Caco-2 (cell line): Measurements from ENCODE around the gene RPL37A. TPM values are rescaled to one million over a fixed set of nuclear protein-coding genes. Genes with fewer than 3 reads are reported as not detected.

Experiments used
- BruUV-seq: library from RNA; stranded (reverse); fragments of 400-500 nt; replicated peaks from 2 replicates; lab custom pipeline; 2021; lab: Mats Ljungman, UMichigan
- CTCF ChIA-PET: fragments of 300-600 bp; sonication (Branson Sonifier 250); formaldehyde crosslinking; loops from one replicate; lab custom pipeline; 2022; ENCODE audit warnings: antibody characterized with exemption; lab: Charles Lee
- POLR2A ChIA-PET: fragments of 300-600 bp; sonication (Branson Sonifier 250); formaldehyde crosslinking; loops from one replicate; lab custom pipeline; 2022; ENCODE audit warnings: antibody characterized with exemption; lab: Charles Lee
- DNase-seq, 2 experiments: peaks; one replicate each; pipeline versions ENCODE4 v3.0.0 to v3.0.0-alpha.2; 2020 to 2022
- H3K27me3 ChIP-seq: replicated peaks from 2 replicates; pipeline ENCODE4 v1.6.0; 2011; ENCODE audit warnings: low read length; ENCODE audit not compliant: control insufficient read depth, insufficient read depth
- H3K36me3 ChIP-seq: 2 replicates; pipeline ENCODE4 v1.5.1; 2011; ENCODE audit warnings: low read length; ENCODE audit not compliant: control insufficient read depth, insufficient read depth
- H3K4me1 ChIP-seq: fragments of 250-450 bp; sonication (Bioruptor Pico); 2 replicates; pipeline ENCODE4 v1.5.1; 2020; ENCODE audit warnings: mild to moderate bottlenecking
- H3K4me3 ChIP-seq: 2 replicates; pipeline ENCODE4 v1.5.1; 2011; ENCODE audit warnings: low read depth, mild to moderate bottlenecking, control low read depth, low read length
- H3K9me3 ChIP-seq: fragments of 250-450 bp; sonication (Bioruptor Pico); 2 replicates; pipeline ENCODE4 v1.5.1; 2020; ENCODE audit warnings: mild to moderate bottlenecking, moderate library complexity
- H3K27ac Mint-ChIP-seq: one replicate; pipeline ENCODE4 v1.8.0; 2022; ENCODE audit warnings: mixed read lengths; ENCODE audit not compliant: unreplicated experiment
- H3K27me3 Mint-ChIP-seq: one replicate; pipeline ENCODE4 v1.8.0; 2022; ENCODE audit warnings: mixed read lengths; ENCODE audit not compliant: insufficient read depth, unreplicated experiment
- H3K36me3 Mint-ChIP-seq: one replicate; pipeline ENCODE4 v1.8.0; 2022; ENCODE audit warnings: mild to moderate bottlenecking, mixed read lengths; ENCODE audit not compliant: insufficient read depth, unreplicated experiment
- H3K4me1 Mint-ChIP-seq: one replicate; pipeline ENCODE4 v1.8.0; 2022; ENCODE audit warnings: low read depth, mixed read lengths; ENCODE audit not compliant: unreplicated experiment
- H3K4me3 Mint-ChIP-seq: one replicate; pipeline ENCODE4 v1.8.0; 2022; ENCODE audit warnings: mild to moderate bottlenecking, moderate library complexity, mixed read lengths; ENCODE audit not compliant: unreplicated experiment
- H3K9me3 Mint-ChIP-seq: one replicate; pipeline ENCODE4 v1.8.0; 2022; ENCODE audit warnings: mixed read lengths; ENCODE audit not compliant: unreplicated experiment
- CTCF ChIP-seq, 2 experiments: fragments of 200-600 bp in 1 of 2; IDR thresholded peaks; 1 replicate in 1 of 2; 2 replicates in 1 of 2; pipeline versions ENCODE4 v1.5.1 to v1.8.0; 2011 to 2022; ENCODE audit warnings: antibody characterized with exemption in 1 of 2, control low read depth in 1 of 2, inconsistent platforms in 1 of 2, low read depth in 1 of 2, low read length in 1 of 2, mild to moderate bottlenecking in 1 of 2, moderate library complexity in 1 of 2; ENCODE audit not compliant: insufficient read depth in 1 of 2, severe bottlenecking in 1 of 2, unreplicated experiment in 1 of 2
- intact Hi-C: fragments of 100-400 bp; cut with micrococcal nuclease; formaldehyde crosslinking; loops from one replicate; pipeline ENCODE4 v1.10.0; 2022; ENCODE audit not compliant: unreplicated experiment
- total RNA-seq: library from RNA; stranded (reverse); gene quantifications from 2 replicates; pipeline ENCODE4 v1.2.3, GENCODE V29; 2022

The RPL37A gene
- total RNA-seq, 1 experiment from 2014 or later = 2,873 TPM

DNA sequence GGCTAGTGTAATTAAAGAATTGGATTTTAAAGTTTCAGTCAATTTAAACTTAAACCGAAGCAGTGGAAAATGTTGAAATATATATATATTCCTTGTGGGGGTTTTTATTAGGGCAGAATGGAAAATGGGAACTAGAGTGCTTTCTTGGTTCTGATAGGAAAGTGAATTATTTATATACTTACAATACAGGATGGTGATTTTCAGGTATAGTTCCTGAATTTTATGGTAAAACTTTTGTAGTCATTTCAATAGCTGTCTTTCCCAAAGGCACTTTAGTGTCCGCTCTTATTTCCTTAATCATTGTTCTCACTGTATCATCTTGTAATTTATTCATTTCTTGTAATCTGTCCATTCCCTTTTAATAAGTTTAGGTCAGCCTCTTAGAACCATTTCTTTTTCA lies 1.9 kb downstream of the RPL37A start:
- H3K36me3 Mint-ChIP-seq = peaks cover 80% of the 10 kb centered on the region
- peaks cover 15% of the 10 kb centered on the region; the same call in 1 of the 2 replicates for H3K4me1 ChIP-seq
- CTCF ChIA-PET = no interaction called here
- no peaks in the 10 kb centered on the region for H3K9me3 Mint-ChIP-seq
- H3K27me3 ChIP-seq = no peaks in the 10 kb centered on the region
- no peak for TF ChIP-seq CTCF (IDR thresholded peaks at IDR 0.05; ENCODE audit: insufficient read depth in 1 of 2, low read depth in 1 of 2, low read length in 1 of 2, severe bottlenecking in 1 of 2, unreplicated experiment in 1 of 2)
- POLR2A ChIA-PET = no interaction called here
- H3K4me3 ChIP-seq = no peak overlapping the region
- intact Hi-C loops = no loop called here
- H3K9me3 ChIP-seq = no peaks in the 10 kb centered on the region
- H3K4me3 Mint-ChIP-seq = peak overlapping the region; percentile 99
- H3K27me3 Mint-ChIP-seq = no peaks in the 10 kb centered on the region
- H3K4me1 Mint-ChIP-seq = peaks cover 7% of the 10 kb centered on the region
- H3K36me3 ChIP-seq = peaks cover 12% of the 10 kb centered on the region
- DNase-seq = no peak
- H3K27ac Mint-ChIP-seq = no peak overlapping the region
- BruUV-seq = no TSS peak

- H3K27ac Mint-ChIP-seq = no peak overlapping the region
- Histone ChIP-seq H3K27me3 (no peaks in the 10 kb centered on the region), H3K9me3 (no peaks in the 10 kb centered on the region), H3K4me3 (no peak overlapping the region), H3K36me3 (peaks cover 12% of the 10 kb centered on the region), H3K4me1 (peaks cover 15% of the 10 kb centered on the region; the same call in 1 of the 2 replicates)
- no peak for DNase-seq
- CTCF ChIA-PET = no interaction called here
- H3K4me3 Mint-ChIP-seq = no peak overlapping the region
- no peaks in the 10 kb centered on the region for H3K9me3 Mint-ChIP-seq
- intact Hi-C loops = no loop called here
- BruUV-seq = no TSS peak
- peaks cover 93% of the 10 kb centered on the region for H3K36me3 Mint-ChIP-seq
- POLR2A ChIA-PET = no interaction called here
- no peaks in the 10 kb centered on the region for H3K27me3 Mint-ChIP-seq
- TF ChIP-seq CTCF (IDR thresholded peaks at IDR 0.05; ENCODE audit: insufficient read depth in 1 of 2, low read depth in 1 of 2, low read length in 1 of 2, severe bottlenecking in 1 of 2, unreplicated experiment in 1 of 2) = no peak
- H3K4me1 Mint-ChIP-seq = peaks cover 13% of the 10 kb centered on the region
These were observed 3.2 kb downstream of the RPL37A start for GRCh38 chr2:216501854-216502253.

DNA sequence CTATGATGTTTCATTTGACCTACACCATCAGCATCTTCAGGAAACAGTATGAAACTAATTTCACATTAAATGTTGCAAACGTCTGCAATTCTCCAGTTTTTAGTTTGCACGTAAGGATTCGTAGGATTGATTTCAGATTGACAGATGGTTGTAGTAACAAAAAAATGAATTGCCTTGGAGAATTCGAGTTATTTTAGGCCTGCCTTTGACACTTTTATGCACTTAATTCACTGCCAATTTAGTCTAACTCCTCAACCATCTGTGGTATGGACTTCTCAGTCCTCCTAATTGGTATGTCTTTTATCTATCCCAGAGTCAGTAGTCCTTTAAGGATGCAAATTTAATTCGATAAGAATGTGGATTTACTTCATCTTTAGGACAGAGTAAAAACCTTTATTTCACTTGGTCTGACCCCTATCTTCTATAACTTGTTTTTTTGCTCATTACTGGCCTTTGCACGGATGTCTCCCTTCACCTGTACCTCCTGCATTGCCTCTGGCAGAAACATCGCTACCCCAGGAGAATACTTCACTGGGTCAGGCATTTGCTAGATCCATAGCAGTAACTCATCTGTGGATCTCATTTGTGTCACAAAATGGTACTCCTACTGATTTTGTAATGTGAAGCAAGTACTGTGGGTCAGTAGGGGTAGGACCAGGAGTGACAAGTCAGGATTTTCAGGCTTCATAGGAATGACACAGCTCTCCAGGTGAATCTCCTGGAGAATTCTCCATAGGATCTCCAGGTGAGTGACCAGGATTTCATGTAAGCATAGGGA lies 3.9 kb downstream of the RPL37A start:
- peaks cover 100% of the 10 kb centered on the region for H3K36me3 Mint-ChIP-seq
- CTCF ChIA-PET = no interaction called here

More for the DNA sequence above, 3.9 kb downstream of the RPL37A start:
- Histone ChIP-seq H3K27me3 (no peaks in the 10 kb centered on the region), H3K4me1 (peaks cover 15% of the 10 kb centered on the region; the same call in 1 of the 2 replicates), H3K4me3 (no peak overlapping the region), H3K36me3 (peaks cover 12% of the 10 kb centered on the region), H3K9me3 (no peaks in the 10 kb centered on the region)
- no peak for DNase-seq
- BruUV-seq = no TSS peak
- Mint-ChIP-seq H3K4me1 (peaks cover 16% of the 10 kb centered on the region), H3K4me3 (peak overlapping the region; percentile 18), H3K27ac (no peak overlapping the region), H3K9me3 (no peaks in the 10 kb centered on the region), H3K27me3 (no peaks in the 10 kb centered on the region)
- intact Hi-C loops = no loop called here
- TF ChIP-seq CTCF (IDR thresholded peaks at IDR 0.05; ENCODE audit: insufficient read depth in 1 of 2, low read depth in 1 of 2, low read length in 1 of 2, severe bottlenecking in 1 of 2, unreplicated experiment in 1 of 2) = no peak
- POLR2A ChIA-PET = no interaction called here
